GM12873 (cell line): ENCODE results near the gene HIGD2A.

Experiments
- TF ChIP-seq, protein P1 (sequence below): IDR thresholded peaks from 2 replicates; pipeline ENCODE4 v1.5.1; 2012; ENCODE audit warnings: low read depth, mild to moderate bottlenecking, moderate library complexity, low read length, control low read depth; ENCODE audit not compliant: insufficient read depth; ENCODE audit errors: missing control alignments

The HIGD2A gene

GRCh38 chr5:176389135-176390123 is 878 bp downstream of the HIGD2A start:
- TF ChIP-seq, protein P1, sequence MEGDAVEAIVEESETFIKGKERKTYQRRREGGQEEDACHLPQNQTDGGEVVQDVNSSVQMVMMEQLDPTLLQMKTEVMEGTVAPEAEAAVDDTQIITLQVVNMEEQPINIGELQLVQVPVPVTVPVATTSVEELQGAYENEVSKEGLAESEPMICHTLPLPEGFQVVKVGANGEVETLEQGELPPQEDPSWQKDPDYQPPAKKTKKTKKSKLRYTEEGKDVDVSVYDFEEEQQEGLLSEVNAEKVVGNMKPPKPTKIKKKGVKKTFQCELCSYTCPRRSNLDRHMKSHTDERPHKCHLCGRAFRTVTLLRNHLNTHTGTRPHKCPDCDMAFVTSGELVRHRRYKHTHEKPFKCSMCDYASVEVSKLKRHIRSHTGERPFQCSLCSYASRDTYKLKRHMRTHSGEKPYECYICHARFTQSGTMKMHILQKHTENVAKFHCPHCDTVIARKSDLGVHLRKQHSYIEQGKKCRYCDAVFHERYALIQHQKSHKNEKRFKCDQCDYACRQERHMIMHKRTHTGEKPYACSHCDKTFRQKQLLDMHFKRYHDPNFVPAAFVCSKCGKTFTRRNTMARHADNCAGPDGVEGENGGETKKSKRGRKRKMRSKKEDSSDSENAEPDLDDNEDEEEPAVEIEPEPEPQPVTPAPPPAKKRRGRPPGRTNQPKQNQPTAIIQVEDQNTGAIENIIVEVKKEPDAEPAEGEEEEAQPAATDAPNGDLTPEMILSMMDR = no peak

GRCh38 chr5:176391479-176391878 is 2.9 kb downstream of the HIGD2A start:
- TF ChIP-seq, protein P1 = no peak

- TF ChIP-seq, protein P1 = no peak
These were observed 3.4 kb downstream of the HIGD2A start for GRCh38 chr5:176391999-176392398.

DNA sequence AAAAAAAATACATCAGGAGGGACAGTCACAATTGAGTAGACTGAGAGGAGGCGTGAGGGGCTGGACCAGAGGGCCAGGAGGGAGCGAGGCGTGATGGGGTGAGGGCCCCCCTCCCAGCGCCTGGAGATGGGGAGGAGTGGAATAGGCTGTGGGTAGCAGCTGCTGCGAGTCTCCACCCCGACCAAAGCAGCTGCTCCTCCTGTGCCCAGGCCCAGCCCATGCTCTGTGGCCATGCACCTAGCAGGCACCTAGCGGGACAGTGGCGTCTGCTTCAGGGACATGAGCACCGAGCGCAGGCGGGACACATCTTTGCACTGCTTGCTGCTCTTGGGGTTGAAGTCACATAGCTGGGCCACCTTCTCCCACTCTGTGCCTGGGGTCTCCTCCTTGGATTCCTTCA is 4.0 kb downstream of the HIGD2A start:
- TF ChIP-seq, protein P1 = no peak

- TF ChIP-seq, protein P1 = no peak
These were observed 5.5 kb downstream of the HIGD2A start for GRCh38 chr5:176394096-176394495.

GRCh38 chr5:176394881-176395675 is 6.5 kb downstream of the HIGD2A start:
- TF ChIP-seq, protein P1 = no peak

GRCh38 chr5:176396330-176396729 is 7.8 kb downstream of the HIGD2A start:
- TF ChIP-seq, protein P1 = no peak
